GM23338 (cell line): ENCODE results near the gene ZFYVE28. TPM values are rescaled to one million over a fixed set of nuclear protein-coding genes. Genes with fewer than 3 reads are reported as not detected.

ENCODE experiments used
- ATAC-seq: fragments of 200-7000 bp; cut with Tn5 transposase; 3 replicates; pipeline ENCODE4 v1.9.1; 2020
- DNase-seq: peaks from one replicate; pipeline ENCODE4 v3.0.0-alpha.2; 2015; ENCODE audit warnings: low spot score
- H2AFZ ChIP-seq: fragments of 200-600 bp; sonication (generic); 2 replicates; pipeline ENCODE4 v1.8.0; 2016; ENCODE audit warnings: antibody characterized with exemption, mild to moderate bottlenecking, moderate library complexity
- H3F3A ChIP-seq: fragments of 200-600 bp; sonication (generic); replicated peaks from 2 replicates; pipeline ENCODE4 v1.8.0; 2017; ENCODE audit warnings: antibody characterized with exemption, mixed run types, low read depth
- H3K27ac ChIP-seq: fragments of 200-600 bp; sonication (generic); 2 replicates; pipeline ENCODE4 v1.6.1; 2016; ENCODE audit warnings: low read depth
- H3K27me3 ChIP-seq: fragments of 200-600 bp; sonication (generic); 2 replicates; pipeline ENCODE4 v1.8.0; 2016; ENCODE audit warnings: mild to moderate bottlenecking, mixed run types, moderate library complexity; ENCODE audit not compliant: insufficient read depth
- H3K36me3 ChIP-seq: fragments of 200-600 bp; sonication (generic); 2 replicates; pipeline ENCODE4 v1.8.0; 2016; ENCODE audit warnings: mild to moderate bottlenecking; ENCODE audit not compliant: insufficient read depth
- H3K4me1 ChIP-seq: fragments of 200-600 bp; sonication (generic); 2 replicates; pipeline ENCODE4 v1.8.0; 2016; ENCODE audit warnings: mild to moderate bottlenecking, moderate library complexity; ENCODE audit not compliant: insufficient read depth
- H3K4me2 ChIP-seq: fragments of 200-600 bp; sonication (generic); 2 replicates; pipeline ENCODE4 v1.7.1; 2017; ENCODE audit warnings: mixed run types
- H3K4me3 ChIP-seq: fragments of 200-600 bp; sonication (generic); 2 replicates; pipeline ENCODE4 v1.6.1; 2016; ENCODE audit warnings: mixed run types
- H3K79me2 ChIP-seq: fragments of 200-600 bp; sonication (generic); replicated peaks from 2 replicates; pipeline ENCODE4 v1.8.0; 2017; ENCODE audit warnings: mild to moderate bottlenecking; ENCODE audit not compliant: insufficient read depth
- H3K9me2 ChIP-seq: fragments of 200-600 bp; sonication (generic); 2 replicates; pipeline ENCODE4 v1.8.0; 2017; ENCODE audit not compliant: insufficient read depth
- H4K20me1 ChIP-seq: fragments of 200-600 bp; sonication (generic); replicated peaks from 2 replicates; pipeline ENCODE4 v1.8.0; 2017; ENCODE audit warnings: mild to moderate bottlenecking; ENCODE audit not compliant: insufficient read depth
- H3K27ac Mint-ChIP-seq: 2 replicates; pipeline ENCODE4 v1.8.0; 2020; ENCODE audit warnings: inconsistent platforms, mild to moderate bottlenecking, moderate library complexity, mixed read lengths
- H3K27me3 Mint-ChIP-seq: 3 replicates; pipeline ENCODE4 v1.8.0; 2022; ENCODE audit warnings: low read depth, mild to moderate bottlenecking, moderate library complexity, mixed read lengths, inconsistent platforms; ENCODE audit not compliant: insufficient read depth, poor library complexity
- H3K36me3 Mint-ChIP-seq: 3 replicates; pipeline ENCODE4 v1.8.0; 2021; ENCODE audit warnings: low read depth, mild to moderate bottlenecking, inconsistent platforms, moderate library complexity, mixed read lengths
- H3K4me1 Mint-ChIP-seq: 3 replicates; pipeline ENCODE4 v1.8.0; 2020; ENCODE audit warnings: mild to moderate bottlenecking, inconsistent platforms, mixed read lengths
- H3K4me3 Mint-ChIP-seq: 3 replicates; pipeline ENCODE4 v1.8.0; 2021; ENCODE audit warnings: moderate library complexity, mild to moderate bottlenecking, inconsistent platforms, mixed read lengths
- H3K9me3 Mint-ChIP-seq: 3 replicates; pipeline ENCODE4 v1.8.0; 2020; ENCODE audit warnings: moderate library complexity, mild to moderate bottlenecking, inconsistent platforms, mixed read lengths
- CREB1 ChIP-seq: fragments of 250-450 bp; sonication (Bioruptor Pico); IDR thresholded peaks from 2 replicates; pipeline ENCODE4 v1.5.0; 2020; ENCODE audit warnings: low read depth, mild to moderate bottlenecking, moderate library complexity
- EZH2phosphoT487 ChIP-seq: fragments of 200-600 bp; sonication (generic); IDR thresholded peaks from one replicate; pipeline ENCODE4 v1.8.1; 2018; ENCODE audit warnings: antibody characterized with exemption; ENCODE audit not compliant: unreplicated experiment
- JUNB ChIP-seq: IDR thresholded peaks from one replicate; pipeline ENCODE4 v1.6.1; 2016; ENCODE audit warnings: antibody characterized with exemption; ENCODE audit not compliant: unreplicated experiment
- NANOG ChIP-seq: IDR thresholded peaks from 2 replicates; pipeline ENCODE4 v1.6.1; 2016; ENCODE audit warnings: antibody characterized with exemption, borderline replicate concordance
- POLR2AphosphoS5 ChIP-seq: IDR thresholded peaks from 2 replicates; pipeline ENCODE4 v1.6.1; 2016; ENCODE audit warnings: antibody characterized with exemption, low read depth
- ZNF114 ChIP-seq: fragments of 250-450 bp; sonication (Bioruptor Pico); IDR thresholded peaks from 2 replicates; pipeline ENCODE4 v1.5.0; 2020; ENCODE audit warnings: mild to moderate bottlenecking, moderate library complexity
- ZNF462 ChIP-seq: fragments of 250-450 bp; sonication (Bioruptor Pico); IDR thresholded peaks from 2 replicates; pipeline ENCODE4 v1.5.0; 2020; ENCODE audit warnings: mild to moderate bottlenecking, moderate library complexity
- polyA plus RNA-seq: library from polyadenylated mRNA; unstranded; fragments of >200 nt; fragmentation: Nextera tagmentation; extraction: Ambion mirVana; gene quantifications from 2 replicates; pipeline ENCODE4 v1.2.1, GENCODE V29; 2016
- total RNA-seq: library from RNA; depleted of rRNA; stranded (reverse); fragments of >200 nt; shearing (Covaris generic); gene quantifications from 2 replicates; pipeline ENCODE4 v1.2.3, GENCODE V29; 2014
- TF ChIP-seq, protein P1 (sequence below): IDR thresholded peaks from 2 replicates; pipeline ENCODE4 v1.6.1; 2016; ENCODE audit warnings: antibody characterized with exemption

The ZFYVE28 gene
- total and polyA plus RNA-seq, 2 experiments from 2014 or later, result 2.6 to 4.6 TPM

GRCh38 chr4:2268357-2269205 is 149.9 kb downstream of the ZFYVE28 start:
- H3K27me3 Mint-ChIP-seq, result peaks cover 6% of the 10 kb centered on the region
- ATAC-seq (no peak), DNase-seq (no peak)
- no peaks in the 10 kb centered on the region for H4K20me1 ChIP-seq
- H3K4me3 Mint-ChIP-seq, result no peak overlapping the region
- H3K27ac ChIP-seq, result no peak overlapping the region
- H3K36me3 Mint-ChIP-seq, result no peaks in the 10 kb centered on the region; the same call in 2 of the 3 replicates
- H3K9me2 ChIP-seq, result no peaks in the 10 kb centered on the region
- no peak overlapping the region for H3K27ac Mint-ChIP-seq
- no peak overlapping the region for H3K4me3 ChIP-seq
- H3F3A ChIP-seq, result no peaks in the 10 kb centered on the region
- no peak for TF ChIP-seq EZH2phosphoT487
- peak overlapping the region; percentile 43; the same call in 1 of the 2 replicates for H3K4me2 ChIP-seq
- 0 out of 2 replicates have a peak, but pooled peaks cover 1% of the 10 kb centered on the region for H3K27me3 ChIP-seq
- no peaks in the 10 kb centered on the region for H3K79me2 ChIP-seq
- H3K4me1 Mint-ChIP-seq, result peaks cover 20% of the 10 kb centered on the region
- peaks cover 9% of the 10 kb centered on the region for H3K4me1 ChIP-seq
- no peaks in the 10 kb centered on the region for H3K36me3 ChIP-seq
- no peak overlapping the region; the same call in 1 of the 2 replicates for H2AFZ ChIP-seq
- H3K9me3 Mint-ChIP-seq, result no peaks in the 10 kb centered on the region

DNA sequence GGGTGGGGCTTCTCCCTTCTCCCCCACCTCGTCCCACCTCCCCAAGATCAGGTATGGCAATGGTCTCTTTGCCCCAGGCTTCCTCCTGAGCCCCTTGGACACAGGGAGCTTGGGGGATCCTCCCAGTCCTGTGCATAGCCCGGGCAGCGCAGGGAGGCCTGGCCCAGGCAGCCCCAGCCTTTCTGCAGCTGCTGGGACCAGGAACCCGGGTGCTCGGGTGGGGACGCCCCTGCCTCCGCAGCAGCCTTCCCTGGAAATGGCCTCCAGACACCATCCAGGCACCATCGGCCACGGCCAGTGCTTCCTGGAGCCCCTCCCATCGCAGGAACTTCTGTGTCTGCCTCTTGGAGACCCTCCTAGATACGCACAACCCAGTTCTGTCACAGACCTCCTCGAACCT is 150.6 kb downstream of the ZFYVE28 start:
- Histone ChIP-seq H3K4me3 (no peak overlapping the region), H2AFZ (no peak overlapping the region), H3K4me1 (peaks cover 9% of the 10 kb centered on the region), H3K27me3 (0 out of 2 replicates have a peak, but pooled peaks cover 4% of the 10 kb centered on the region), H3K9me2 (no peaks in the 10 kb centered on the region), H3K36me3 (no peaks in the 10 kb centered on the region), H3F3A (no peaks in the 10 kb centered on the region), H4K20me1 (no peaks in the 10 kb centered on the region), H3K4me2 (no peak overlapping the region), H3K79me2 (no peaks in the 10 kb centered on the region), H3K27ac (no peak overlapping the region)
- Mint-ChIP-seq H3K9me3 (no peaks in the 10 kb centered on the region), H3K4me1 (peaks cover 24% of the 10 kb centered on the region), H3K27me3 (peaks cover 6% of the 10 kb centered on the region), H3K27ac (no peak overlapping the region), H3K4me3 (no peak overlapping the region), H3K36me3 (no peaks in the 10 kb centered on the region; the same call in 2 of the 3 replicates)
- no peak for TF ChIP-seq NANOG
- TF ChIP-seq, protein P1, sequence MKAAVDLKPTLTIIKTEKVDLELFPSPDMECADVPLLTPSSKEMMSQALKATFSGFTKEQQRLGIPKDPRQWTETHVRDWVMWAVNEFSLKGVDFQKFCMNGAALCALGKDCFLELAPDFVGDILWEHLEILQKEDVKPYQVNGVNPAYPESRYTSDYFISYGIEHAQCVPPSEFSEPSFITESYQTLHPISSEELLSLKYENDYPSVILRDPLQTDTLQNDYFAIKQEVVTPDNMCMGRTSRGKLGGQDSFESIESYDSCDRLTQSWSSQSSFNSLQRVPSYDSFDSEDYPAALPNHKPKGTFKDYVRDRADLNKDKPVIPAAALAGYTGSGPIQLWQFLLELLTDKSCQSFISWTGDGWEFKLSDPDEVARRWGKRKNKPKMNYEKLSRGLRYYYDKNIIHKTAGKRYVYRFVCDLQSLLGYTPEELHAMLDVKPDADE, result no peak
- no peak for TF ChIP-seq ZNF462 (CRISPR knock-in tag)
- no peak for TF ChIP-seq EZH2phosphoT487
- TF ChIP-seq JUNB, result no peak
- TF ChIP-seq POLR2AphosphoS5, result no peak
- no peak for TF ChIP-seq ZNF114 (CRISPR knock-in tag)
- TF ChIP-seq CREB1 (CRISPR knock-in tag), result no peak
- DNase-seq (no peak), ATAC-seq (no peak)
